K562 (cell line): Measurements from ENCODE around the gene SIX1. TPM values are rescaled to one million over a fixed set of nuclear protein-coding genes. Genes with fewer than 3 reads are reported as not detected.

Source experiments
- ATAC-seq: fragments of 200-7000 bp; cut with Tn5 transposase; 3 replicates; pipeline ENCODE4 v1.9.1; 2020; ENCODE audit warnings: moderate library complexity
- BruUV-seq: library from RNA; stranded (reverse); fragments of 400-500 nt; replicated peaks from 2 replicates; lab custom pipeline; 2021; lab: Mats Ljungman, UMichigan
- CTCF ChIA-PET: fragments of 300-600 bp; formaldehyde crosslinking; extraction: SDS; loops from one replicate; lab custom pipeline; 2021; ENCODE audit warnings: low intra/inter-chr PET ratio; lab: Yijun Ruan, JAX
- POLR2A ChIA-PET: fragments of 300-600, 350-650 bp; sonication (Branson Sonifier 250); formaldehyde crosslinking; extraction: SDS; loops from one replicate; lab custom pipeline; 2021; ENCODE audit warnings: antibody characterized with exemption, inconsistent platforms; lab: Yijun Ruan, JAX
- DNase-seq, 4 experiments: peaks; one replicate each; pipeline versions ENCODE4 v3.0.0 to v3.0.0-alpha.2; 2011 to 2018; ENCODE audit warnings: low spot score in 3 of 4, mixed read lengths in 3 of 4; ENCODE audit errors: extremely low read depth in 1 of 4
- FAIRE-seq: peaks from 2 replicates; lab custom pipeline; 2011; peaks lifted over from hg19 to GRCh38; lab: Jason Lieb, UNC
- H2AFZ ChIP-seq: 2 replicates; pipeline ENCODE4 v1.6.0; 2011; ENCODE audit warnings: low read depth, low read length, control low read depth, inconsistent platforms
- H3K27ac ChIP-seq: fragments of 200-600 bp; 3 replicates; pipeline ENCODE4 v1.8.0; 2011; ENCODE audit warnings: low read depth, mild to moderate bottlenecking, control low read depth, inconsistent platforms, low read length, moderate library complexity, mixed read lengths; ENCODE audit errors: extremely low read depth
- H3K27me3 ChIP-seq, 2 experiments: fragments of 300-600 bp in 1 of 2; 2 replicates in 1 of 2; 3 replicates in 1 of 2; pipeline versions ENCODE4 v1.6.0 to v1.8.0; 2011; ENCODE audit warnings: inconsistent platforms in 2 of 2, low read length in 2 of 2, mild to moderate bottlenecking in 1 of 2, mixed read lengths in 1 of 2, moderate library complexity in 1 of 2; ENCODE audit not compliant: control insufficient read depth in 2 of 2, insufficient read depth in 2 of 2
- H3K36me3 ChIP-seq: fragments of 300-600 bp; 3 replicates; pipeline ENCODE4 v1.8.0; 2011; ENCODE audit warnings: mild to moderate bottlenecking, low read length, inconsistent platforms; ENCODE audit not compliant: control insufficient read depth, insufficient read depth
- H3K4me1 ChIP-seq, 2 experiments: fragments of 200-600 bp in 1 of 2; replicated peaks in 1 of 2; 2 replicates in 1 of 2; 3 replicates in 1 of 2; pipeline versions ENCODE4 v1.5.1 to v1.8.0; 2011; ENCODE audit warnings: inconsistent platforms in 2 of 2, low read length in 2 of 2, mild to moderate bottlenecking in 1 of 2, mixed read lengths in 1 of 2, moderate library complexity in 1 of 2; ENCODE audit not compliant: control insufficient read depth in 2 of 2, insufficient read depth in 2 of 2
- H3K4me2 ChIP-seq: 2 replicates; pipeline ENCODE4 v1.6.1; 2011; ENCODE audit warnings: low read length, control low read depth, inconsistent platforms, mixed read lengths; ENCODE audit not compliant: insufficient read depth
- H3K4me3 ChIP-seq: fragments of 200-600 bp; sonication (generic), shearing (Covaris generic); 2 replicates; pipeline ENCODE4 v1.5.1; 2016; ENCODE audit warnings: control low read depth, inconsistent platforms
- H3K79me2 ChIP-seq: fragments of 200-600 bp; 3 replicates; pipeline ENCODE4 v1.8.0; 2011; ENCODE audit warnings: low read length, inconsistent platforms; ENCODE audit not compliant: control insufficient read depth, insufficient read depth
- H3K9ac ChIP-seq, 2 experiments: 2 replicates each; pipeline versions ENCODE4 v1.6.0 to v1.6.1; 2011; ENCODE audit warnings: low read depth in 2 of 2, low read length in 2 of 2, control low read depth in 1 of 2, inconsistent platforms in 1 of 2, mild to moderate bottlenecking in 1 of 2, mixed read lengths in 1 of 2; ENCODE audit not compliant: insufficient read depth in 1 of 2
- H3K9me1 ChIP-seq: one replicate; pipeline ENCODE4 v1.6.0; 2011; ENCODE audit warnings: inconsistent platforms, mild to moderate bottlenecking, low read length, moderate library complexity; ENCODE audit not compliant: control insufficient read depth, insufficient read depth
- H3K9me3 ChIP-seq: replicated peaks from 2 replicates; pipeline ENCODE4 v1.5.1; 2011; ENCODE audit warnings: low read depth, low read length, inconsistent platforms; ENCODE audit not compliant: control insufficient read depth, insufficient read depth
- H4K20me1 ChIP-seq: replicated peaks from 2 replicates; pipeline ENCODE4 v1.6.1; 2011; ENCODE audit warnings: low read length, inconsistent platforms, mixed read lengths; ENCODE audit not compliant: control insufficient read depth, insufficient read depth
- CAMTA2 ChIP-seq: fragments of 250-450 bp; sonication (Bioruptor Pico); conservative IDR thresholded peaks from 2 replicates; pipeline ENCODE4 v1.5.1; 2022
- CTBP1 ChIP-seq: fragments of 450-650 bp; IDR thresholded peaks from 2 replicates; pipeline ENCODE4 v1.6.1; 2016; ENCODE audit warnings: borderline replicate concordance
- DIDO1 ChIP-seq: fragments of 450-650 bp; IDR thresholded peaks from 2 replicates; pipeline ENCODE4 v1.6.1; 2016; ENCODE audit warnings: low read depth, missing biosample characterization, missing genetic modification characterization
- EZH2 ChIP-seq: IDR thresholded peaks from 2 replicates; pipeline ENCODE4 v1.6.1; 2012; ENCODE audit warnings: low read depth, mild to moderate bottlenecking, inconsistent platforms, low read length, borderline replicate concordance
- LARP7 ChIP-seq: fragments of 450-650 bp; IDR thresholded peaks from 2 replicates; pipeline ENCODE4 v1.6.1; 2016
- MCM2 ChIP-seq: fragments of 450-650 bp; IDR thresholded peaks from 2 replicates; pipeline ENCODE4 v1.6.1; 2017; ENCODE audit warnings: low read depth, mild to moderate bottlenecking
- NBN ChIP-seq: fragments of 450-650 bp; IDR thresholded peaks from 2 replicates; pipeline ENCODE4 v1.6.1; 2016; ENCODE audit warnings: low read depth, mild to moderate bottlenecking
- PCBP2 ChIP-seq: fragments of 200-400 bp; formaldehyde crosslinking; IDR thresholded peaks from 2 replicates; pipeline ENCODE4 v1.6.1; 2018; ENCODE audit warnings: low read length, low read depth, mild to moderate bottlenecking, moderate library complexity; ENCODE audit not compliant: poor library complexity, severe bottlenecking
- POLR2H ChIP-seq: IDR thresholded peaks from 2 replicates; pipeline ENCODE4 v1.6.1; 2016; ENCODE audit warnings: missing genetic modification characterization, low read depth, mild to moderate bottlenecking, control low read depth, missing compliant biosample characterization, moderate library complexity
- TCFL5 ChIP-seq: fragments of 250-450 bp; sonication (Bioruptor Pico); conservative IDR thresholded peaks from 2 replicates; pipeline ENCODE4 v1.6.1; 2021; ENCODE audit warnings: mild to moderate bottlenecking, moderate library complexity, matching md5 sums
- ZNF12 ChIP-seq: sonication (generic); formaldehyde crosslinking; IDR thresholded peaks from 2 replicates; pipeline ENCODE4 v1.4.0; 2020; ENCODE audit warnings: mild to moderate bottlenecking, missing genetic modification reagents
- ZNF324 ChIP-seq: fragments of 250-450 bp; sonication (Bioruptor Pico); IDR thresholded peaks from 2 replicates; pipeline ENCODE4 v1.4.0; 2020; ENCODE audit warnings: mild to moderate bottlenecking
- ZNF436 ChIP-seq: fragments of 250-450, 450-650 bp; sonication (Bioruptor Pico); formaldehyde crosslinking; IDR thresholded peaks from 2 replicates; pipeline ENCODE4 v1.7.0; 2020; ENCODE audit warnings: mild to moderate bottlenecking
- ZNF79 ChIP-seq: fragments of 250-450 bp; sonication (Bioruptor Pico); IDR thresholded peaks from 2 replicates; pipeline ENCODE4 v1.4.0; 2020; ENCODE audit warnings: low read depth, mild to moderate bottlenecking, moderate library complexity
- WGBS: fragments of 100-300 bp; shearing (Covaris generic); methylation state at CpG from one replicate; pipeline ENCODE4 v1.1.6; 2016; ENCODE audit warnings: low coverage, mixed read lengths; ENCODE audit not compliant: insufficient coverage; ENCODE audit errors: missing lambda C conversion rate; 5-methylcytosine and 5-hydroxymethylcytosine counted together
- in situ Hi-C: fragments of 300-500 bp; cut with MboI; formaldehyde crosslinking; loops from 4 replicates; pipeline ENCODE4 v1.15.0; 2018; ENCODE audit warnings: inconsistent platforms, mixed read lengths
- intact Hi-C: fragments of 100-400 bp; cut with micrococcal nuclease; formaldehyde crosslinking; loops from 2 replicates; pipeline ENCODE4 v1.14.2; 2022
- polyA plus RNA-seq, 8 experiments: library from polyadenylated mRNA; depleted of rRNA in 4 of 8; stranded (reverse) in 5 of 8; unstranded in 3 of 8; fragments of >200 nt; fragmentation: Nextera tagmentation in 2 of 8; fragmentation: Illumina TruSeq in 1 of 8; extraction: Ambion mirVana in 2 of 8; extraction: Trizol in 1 of 8; gene quantifications; 2 replicates each; pipeline versions ENCODE4 v1.2.1 to v1.2.3, GENCODE V29; 2011 to 2014; ENCODE audit warnings: inconsistent platforms in 1 of 8, missing spikeins in 1 of 8
- total RNA-seq, 7 experiments: library from RNA; depleted of rRNA in 6 of 7; stranded (reverse); fragments of >200 nt in 6 of 7; fragmentation: Illumina TruSeq in 2 of 7; extraction: Trizol in 2 of 7; gene quantifications; 2 replicates each; pipeline versions ENCODE4 v1.2.1 to v1.2.3, GENCODE V29; 2011 to 2021; ENCODE audit warnings: low replicate concordance in 1 of 7

Gene SIX1
- total and polyA plus RNA-seq, 9 of the 15 experiments (the other 6 are each of a cell fraction or from before 2014, with no cell fraction given), result 0.27 to 0.80 (median 0.45) TPM

- POLR2A ChIA-PET, result interaction anchor here (0.7 kb wide), 1 partner anchor 674 kb away, joined by 3 read pairs; no protein-coding TSS in a partner anchor
- WGBS, result 52% methylated on average over 3 of the region's 3 CpGs
- ATAC-seq (no peak), FAIRE-seq (no peak), DNase-seq (no peak)
- intact Hi-C loops, result no loop called here
- Histone ChIP-seq H3K36me3 (no peaks in the 10 kb centered on the region), H3K9me1 (no peaks in the 10 kb centered on the region), H3K27me3 (no peaks in the 10 kb centered on the region), H3K4me3 (no peak overlapping the region), H3K4me1 (peaks cover 0 to 2% of the 10 kb centered on the region in 2 experiments; a peak in 1 of 5 replicates), H3K9ac (no peak overlapping the region), H3K79me2 (no peaks in the 10 kb centered on the region), H3K9me3 (no peaks in the 10 kb centered on the region), H3K4me2 (no peak overlapping the region), H2AFZ (no peak overlapping the region), H3K27ac (no peak overlapping the region), H4K20me1 (no peaks in the 10 kb centered on the region)
- CTCF ChIA-PET, result no interaction called here
- in situ Hi-C loops, result no loop called here
- TF ChIP-seq ZNF324 (CRISPR knock-in tag) (no peak), ZNF436 (CRISPR knock-in tag) (no peak), MCM2 (no peak), DIDO1 (no peak), CAMTA2 (CRISPR knock-in tag) (no peak), POLR2H (tag) (no peak), ZNF79 (CRISPR knock-in tag) (no peak), PCBP2 (no peak), CTBP1 (no peak), EZH2 (no peak), NBN (no peak), LARP7 (no peak), ZNF12 (no peak), TCFL5 (CRISPR knock-in tag) (no peak)
- no TSS peak for BruUV-seq
These were observed 17.0 kb downstream of the SIX1 start for GRCh38 chr14:60632257-60632656.
